GM21528 (cell line): ENCODE measurements around the gene MFRP.

Source experiments
- ATAC-seq: cut with Tn5 transposase; IDR thresholded peaks from one replicate; pipeline ENCODE4 v1.9.1; 2021; ENCODE audit warnings: mild to moderate bottlenecking, moderate library complexity; ENCODE audit not compliant: unreplicated experiment, low FRiP score

MFRP gene

GRCh38 chr11:119299416-119299815, 47.1 kb downstream of the MFRP start:
- ATAC-seq: no peak

- ATAC-seq: no peak
These were observed 47.8 kb downstream of the MFRP start for GRCh38 chr11:119298726-119299125.

GRCh38 chr11:119297938-119298337, 48.6 kb downstream of the MFRP start:
- ATAC-seq: no peak

GRCh38 chr11:119295178-119295577, 51.3 kb downstream of the MFRP start:
- ATAC-seq: no peak

- no peak for ATAC-seq
These were observed 53.0 kb downstream of the MFRP start for GRCh38 chr11:119293461-119293860.

GRCh38 chr11:119290894-119291497, 55.5 kb downstream of the MFRP start:
- no peak for ATAC-seq
